Measurements from ENCODE around the gene SCMH1.

SCMH1 gene

GRCh38 chr1:40978886-40979240 lies 263.2 kb downstream of the SCMH1 start:
- H3K36me3 ChIP-seq (ENCODE audit: low read depth), result peaks cover 25% of the 10 kb centered on the region
- no peaks in the 10 kb centered on the region for H3K27me3 ChIP-seq (ENCODE audit: insufficient read depth, poor library complexity, severe bottlenecking)
- H3K4me3 ChIP-seq (ENCODE audit: severe bottlenecking), result peak overlapping the region; percentile 46
- no peak for TF ChIP-seq CTCF (IDR thresholded peaks at IDR 0.05; ENCODE audit: poor library complexity, severe bottlenecking)
- H3K9me3 ChIP-seq (ENCODE audit: severe bottlenecking), result no peaks in the 10 kb centered on the region
- peak overlapping the region; percentile 81 for H3K27ac ChIP-seq (ENCODE audit: poor library complexity, severe bottlenecking)
- ATAC-seq (ENCODE audit: low read depth) (no peak), DNase-seq (ENCODE audit: low spot score) (no peak)
- H3K4me1 ChIP-seq (ENCODE audit: insufficient read depth, poor library complexity, severe bottlenecking), result peaks cover 31% of the 10 kb centered on the region

- ATAC-seq (ENCODE audit: low read depth) (no peak), DNase-seq (ENCODE audit: low spot score) (no peak)
- Histone ChIP-seq H3K4me3 (ENCODE audit: severe bottlenecking) (no peak overlapping the region), H3K27ac (ENCODE audit: poor library complexity, severe bottlenecking) (no peak overlapping the region), H3K4me1 (ENCODE audit: insufficient read depth, poor library complexity, severe bottlenecking) (peaks cover 19% of the 10 kb centered on the region), H3K9me3 (ENCODE audit: severe bottlenecking) (no peaks in the 10 kb centered on the region), H3K36me3 (ENCODE audit: low read depth) (peaks cover 13% of the 10 kb centered on the region), H3K27me3 (ENCODE audit: insufficient read depth, poor library complexity, severe bottlenecking) (no peaks in the 10 kb centered on the region)
- TF ChIP-seq CTCF (IDR thresholded peaks at IDR 0.05; ENCODE audit: poor library complexity, severe bottlenecking), result no peak
Observed at GRCh38 chr1:40977716-40978115, 264.4 kb downstream of the SCMH1 start.

All from RWPE2 (cell line).